Thoracic aorta (tissue), 2 donors: ENCODE data around the gene MBOAT1. TPM values are rescaled to one million over a fixed set of nuclear protein-coding genes. Genes with fewer than 3 reads are reported as not detected.

Experiments
- ATAC-seq: fragments of 150-250 bp; one replicate; pipeline ENCODE4 v1.8.0; 2017; ENCODE audit warnings: low read depth; ENCODE audit not compliant: insufficient number of reproducible peaks, low FRiP score
- DNase-seq: peaks from one replicate; pipeline ENCODE4 v3.0.0-alpha.2; 2020; ENCODE audit warnings: low spot score
- H3K27ac ChIP-seq, 2 donors: fragments of 200-600 bp; sonication (generic); 1 replicate in 1 of 2; 2 replicates in 1 of 2; pipeline ENCODE4 v1.5.1; 2016; ENCODE audit warnings: mild to moderate bottlenecking in 2 of 2, moderate library complexity in 2 of 2
- H3K27me3 ChIP-seq: fragments of 200-600 bp; sonication (generic); replicated peaks from 2 replicates; pipeline ENCODE4 v1.6.0; 2016; ENCODE audit warnings: mild to moderate bottlenecking; ENCODE audit not compliant: insufficient read depth
- H3K36me3 ChIP-seq: fragments of 200-600 bp; sonication (generic); one replicate; pipeline ENCODE4 v1.5.1; 2016
- H3K4me1 ChIP-seq, 2 donors: fragments of 200-600 bp; sonication (generic); 1 replicate in 1 of 2; 2 replicates in 1 of 2; pipeline versions ENCODE4 v1.5.1 to v1.6.0; 2016; ENCODE audit warnings: low read depth in 2 of 2, mild to moderate bottlenecking in 1 of 2; ENCODE audit not compliant: control insufficient read depth in 1 of 2
- H3K4me3 ChIP-seq: fragments of 200-600 bp; sonication (generic); 2 replicates; pipeline ENCODE4 v1.5.1; 2016; ENCODE audit warnings: mild to moderate bottlenecking
- H3K9me3 ChIP-seq: fragments of 200-600 bp; sonication (generic); 2 replicates; pipeline ENCODE4 v1.5.1; 2016
- total RNA-seq, 2 donors: library from RNA; depleted of rRNA; stranded (reverse); fragments of >200 nt; gene quantifications; one replicate each; pipeline versions ENCODE4 v1.1.0 to v1.2.3, GENCODE V29; 2016
- TF ChIP-seq, protein P1 (sequence below): fragments of 200-600 bp; sonication (generic); IDR thresholded peaks from one replicate; pipeline ENCODE4 v1.5.1; 2019; ENCODE audit warnings: antibody characterized with exemption

The MBOAT1 gene
- total RNA-seq, 2 donors from 2014 or later, result 5.5 to 6.8 TPM

DNA sequence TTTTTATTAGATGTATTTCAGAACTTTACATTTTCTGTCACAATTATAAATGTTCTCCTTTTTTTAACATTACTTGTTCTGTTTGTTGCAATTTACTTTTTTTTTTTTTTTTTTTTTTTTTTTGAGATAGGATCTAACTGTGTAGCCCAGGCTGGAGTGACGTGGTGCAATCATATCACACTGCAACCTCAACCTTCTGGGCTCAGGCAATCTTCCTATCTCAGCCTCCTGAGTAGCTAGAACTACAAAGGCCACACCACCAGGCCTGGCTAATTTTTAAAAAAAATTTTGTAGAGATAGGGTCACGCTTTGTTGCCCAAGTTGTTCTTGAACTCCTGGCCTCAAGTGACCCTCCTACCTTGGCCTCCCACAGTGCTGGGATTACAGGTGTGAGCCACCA, 15.1 kb upstream of the MBOAT1 start:
- H3K4me3 ChIP-seq, result no peak overlapping the region
- DNase-seq (no peak), ATAC-seq (no peak)
- H3K27me3 ChIP-seq, result no peaks in the 10 kb centered on the region
- no peaks in the 10 kb centered on the region for H3K4me1 ChIP-seq
- H3K9me3 ChIP-seq, result no peaks in the 10 kb centered on the region
- no peaks in the 10 kb centered on the region for H3K36me3 ChIP-seq
- H3K27ac ChIP-seq, result no peak overlapping the region
- TF ChIP-seq, protein P1, sequence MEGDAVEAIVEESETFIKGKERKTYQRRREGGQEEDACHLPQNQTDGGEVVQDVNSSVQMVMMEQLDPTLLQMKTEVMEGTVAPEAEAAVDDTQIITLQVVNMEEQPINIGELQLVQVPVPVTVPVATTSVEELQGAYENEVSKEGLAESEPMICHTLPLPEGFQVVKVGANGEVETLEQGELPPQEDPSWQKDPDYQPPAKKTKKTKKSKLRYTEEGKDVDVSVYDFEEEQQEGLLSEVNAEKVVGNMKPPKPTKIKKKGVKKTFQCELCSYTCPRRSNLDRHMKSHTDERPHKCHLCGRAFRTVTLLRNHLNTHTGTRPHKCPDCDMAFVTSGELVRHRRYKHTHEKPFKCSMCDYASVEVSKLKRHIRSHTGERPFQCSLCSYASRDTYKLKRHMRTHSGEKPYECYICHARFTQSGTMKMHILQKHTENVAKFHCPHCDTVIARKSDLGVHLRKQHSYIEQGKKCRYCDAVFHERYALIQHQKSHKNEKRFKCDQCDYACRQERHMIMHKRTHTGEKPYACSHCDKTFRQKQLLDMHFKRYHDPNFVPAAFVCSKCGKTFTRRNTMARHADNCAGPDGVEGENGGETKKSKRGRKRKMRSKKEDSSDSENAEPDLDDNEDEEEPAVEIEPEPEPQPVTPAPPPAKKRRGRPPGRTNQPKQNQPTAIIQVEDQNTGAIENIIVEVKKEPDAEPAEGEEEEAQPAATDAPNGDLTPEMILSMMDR, result no peak

DNA sequence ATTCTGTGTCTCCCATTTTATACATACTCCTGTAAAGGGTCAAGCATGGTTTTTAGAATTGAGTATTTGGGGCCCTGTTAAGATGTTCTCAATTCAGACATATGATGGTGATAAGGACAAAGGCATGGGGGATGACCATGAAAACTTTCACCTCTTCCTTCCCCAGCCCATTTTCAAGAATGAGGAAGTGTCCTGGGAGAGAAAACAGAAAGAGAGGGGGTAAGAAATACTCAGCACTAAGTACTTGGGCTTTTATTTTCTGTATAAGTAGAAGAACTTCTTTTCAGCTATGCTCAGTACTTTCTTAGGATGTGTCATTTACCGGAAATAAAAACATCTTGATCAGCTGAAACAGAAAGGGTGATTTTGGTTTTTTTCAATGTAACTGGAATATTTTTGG, 10.9 kb upstream of the MBOAT1 start:
- ATAC-seq, result no peak
- no peak overlapping the region for H3K27ac ChIP-seq
- no peak for DNase-seq
- no peaks in the 10 kb centered on the region for H3K36me3 ChIP-seq
- TF ChIP-seq, protein P1, result no peak
- no peak overlapping the region for H3K4me3 ChIP-seq
- no peaks in the 10 kb centered on the region for H3K4me1 ChIP-seq
- no peaks in the 10 kb centered on the region for H3K27me3 ChIP-seq
- no peaks in the 10 kb centered on the region for H3K9me3 ChIP-seq

DNA sequence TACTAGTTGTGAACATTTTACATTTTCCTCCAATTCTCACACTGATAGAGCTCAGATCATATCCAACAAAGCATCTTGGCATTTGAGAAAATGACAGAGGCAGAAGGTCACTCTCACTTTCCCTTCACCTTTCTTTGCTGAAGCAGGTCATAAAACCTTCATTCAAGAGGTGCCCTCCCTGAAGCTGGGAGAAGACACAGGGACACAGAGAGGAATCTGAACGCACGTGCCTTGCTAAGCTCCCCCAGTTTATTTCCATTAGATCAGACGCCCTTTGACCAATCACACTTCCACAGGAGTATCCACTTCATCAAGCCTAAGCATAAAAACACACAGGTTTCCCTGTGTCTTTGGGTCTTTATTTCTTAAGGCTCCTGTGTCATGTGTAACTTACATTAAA, 9.2 kb upstream of the MBOAT1 start:
- DNase-seq (no peak), ATAC-seq (no peak)
- Histone ChIP-seq H3K4me1 (no peaks in the 10 kb centered on the region), H3K27me3 (no peaks in the 10 kb centered on the region), H3K27ac (no peak overlapping the region), H3K36me3 (no peaks in the 10 kb centered on the region), H3K9me3 (no peaks in the 10 kb centered on the region), H3K4me3 (no peak overlapping the region)
- TF ChIP-seq, protein P1, result no peak

DNA sequence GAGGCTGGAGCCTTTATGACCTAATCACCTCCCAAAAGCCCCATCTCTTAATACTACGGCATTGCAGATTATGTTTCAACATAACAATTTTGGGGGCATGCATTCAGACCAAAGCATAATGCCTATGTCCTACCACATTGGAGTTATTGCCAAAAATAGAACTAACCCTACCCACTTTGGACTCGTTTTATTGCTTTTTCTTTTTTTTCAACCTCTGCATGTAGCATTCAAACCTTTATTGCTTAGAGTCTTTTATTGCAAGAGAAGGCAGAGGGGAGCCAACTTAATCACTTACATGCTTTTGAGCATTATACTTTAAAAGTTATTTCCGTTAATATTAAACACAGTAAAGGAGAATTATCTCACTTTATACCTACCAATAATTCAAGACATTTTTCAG, 8.1 kb upstream of the MBOAT1 start:
- Histone ChIP-seq H3K9me3 (no peaks in the 10 kb centered on the region), H3K27ac (no peak overlapping the region), H3K4me1 (no peaks in the 10 kb centered on the region), H3K27me3 (no peaks in the 10 kb centered on the region), H3K4me3 (no peak overlapping the region), H3K36me3 (no peaks in the 10 kb centered on the region)
- TF ChIP-seq, protein P1, result no peak
- DNase-seq (no peak), ATAC-seq (no peak)

DNA sequence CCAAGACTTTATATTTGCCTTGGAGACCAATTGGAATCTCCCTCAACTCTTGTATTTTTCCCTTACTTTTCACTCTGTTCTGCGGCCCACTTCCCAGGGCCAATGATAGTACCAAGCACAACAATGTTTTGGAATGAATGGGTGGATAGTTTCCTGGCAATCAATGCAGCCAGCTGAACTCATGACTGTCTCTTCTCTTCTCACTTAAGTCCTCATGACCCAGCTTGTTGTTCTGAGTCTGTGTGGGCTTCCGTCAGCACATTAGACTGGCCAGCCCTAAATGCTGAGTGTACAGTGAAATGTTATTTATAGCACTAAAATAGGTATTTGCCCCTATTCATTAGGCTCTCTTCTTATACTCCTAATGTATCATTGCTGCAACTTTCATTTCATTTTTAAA, 5.6 kb upstream of the MBOAT1 start:
- ATAC-seq, result no peak
- Histone ChIP-seq H3K36me3 (no peaks in the 10 kb centered on the region), H3K27ac (no peak overlapping the region), H3K27me3 (no peaks in the 10 kb centered on the region), H3K9me3 (no peaks in the 10 kb centered on the region), H3K4me1 (peaks cover 7 to 8% of the 10 kb centered on the region in 2 donors), H3K4me3 (no peak overlapping the region)
- TF ChIP-seq, protein P1, result no peak
- DNase-seq, result no peak
